Hepatocyte (in vitro differentiated cells): ENCODE data around the gene CNTNAP2. TPM values are rescaled to one million over a fixed set of nuclear protein-coding genes. Genes with fewer than 3 reads are reported as not detected.

Source experiments
- DNase-seq: peaks from one replicate; pipeline ENCODE4 v3.0.0-alpha.2; 2016; ENCODE audit warnings: low spot score
- H2AFZ ChIP-seq: fragments of 200-600 bp; sonication (generic); 2 replicates; pipeline ENCODE4 v1.6.0; 2016; ENCODE audit warnings: antibody characterized with exemption, mild to moderate bottlenecking
- H3K27ac ChIP-seq: fragments of 200-600 bp; sonication (generic); 2 replicates; pipeline ENCODE4 v1.5.1; 2016; ENCODE audit warnings: mild to moderate bottlenecking
- H3K27me3 ChIP-seq: fragments of 200-600 bp; sonication (generic); 2 replicates; pipeline ENCODE4 v1.6.1; 2016
- H3K36me3 ChIP-seq: fragments of 200-600 bp; sonication (generic); replicated peaks from 2 replicates; pipeline ENCODE4 v1.5.1; 2016; ENCODE audit warnings: low read depth; ENCODE audit not compliant: insufficient read depth
- H3K4me1 ChIP-seq: fragments of 200-600 bp; sonication (generic); 2 replicates; pipeline ENCODE4 v1.5.1; 2016; ENCODE audit warnings: mild to moderate bottlenecking, moderate library complexity; ENCODE audit not compliant: insufficient read depth
- H3K4me2 ChIP-seq: fragments of 200-600 bp; sonication (generic); 2 replicates; pipeline ENCODE4 v1.6.0; 2016
- H3K4me3 ChIP-seq: fragments of 200-600 bp; sonication (generic); 2 replicates; pipeline ENCODE4 v1.5.1; 2016; ENCODE audit warnings: mild to moderate bottlenecking
- H3K79me2 ChIP-seq: fragments of 200-600 bp; sonication (generic); 2 replicates; pipeline ENCODE4 v1.6.0; 2017; ENCODE audit warnings: mild to moderate bottlenecking
- H3K9me2 ChIP-seq: fragments of 200-600 bp; sonication (generic); replicated peaks from 2 replicates; pipeline ENCODE4 v1.6.0; 2017; ENCODE audit warnings: mild to moderate bottlenecking; ENCODE audit not compliant: insufficient read depth
- H3K9me3 ChIP-seq: fragments of 200-600 bp; sonication (generic); 2 replicates; pipeline ENCODE4 v1.5.1; 2016; ENCODE audit warnings: low read depth, mild to moderate bottlenecking
- H4K20me1 ChIP-seq: fragments of 200-600 bp; sonication (generic); 2 replicates; pipeline ENCODE4 v1.6.0; 2016; ENCODE audit warnings: mild to moderate bottlenecking; ENCODE audit not compliant: insufficient read depth, poor library complexity, severe bottlenecking
- EZH2 ChIP-seq: fragments of 200-600 bp; sonication (generic); IDR thresholded peaks from 2 replicates; pipeline ENCODE4 v1.6.1; 2016; ENCODE audit warnings: antibody characterized with exemption, mild to moderate bottlenecking, borderline replicate concordance
- EZH2phosphoT487 ChIP-seq: fragments of 200-600 bp; sonication (generic); IDR thresholded peaks from one replicate; pipeline ENCODE4 v1.6.1; 2018; ENCODE audit warnings: antibody characterized with exemption, mild to moderate bottlenecking, low read depth, moderate library complexity; ENCODE audit not compliant: unreplicated experiment, severe bottlenecking
- WGBS: methylation state at CpG from one replicate; pipeline ENCODE4 v1.1.6; 2016; ENCODE audit warnings: low lambda C conversion rate; ENCODE audit errors: missing lambda C conversion rate; 5-methylcytosine and 5-hydroxymethylcytosine counted together
- polyA plus RNA-seq: library from polyadenylated mRNA; unstranded; fragments of >200 nt; fragmentation: Nextera tagmentation; extraction: Ambion mirVana; gene quantifications from 2 replicates; pipeline ENCODE4 v1.2.1, GENCODE V29; 2016
- total RNA-seq: library from RNA; depleted of rRNA; stranded (reverse); fragments of >200 nt; gene quantifications from 2 replicates; pipeline ENCODE4 v1.2.3, GENCODE V29; 2014
- TF ChIP-seq, protein P1 (sequence below): fragments of 200-600 bp; sonication (generic); IDR thresholded peaks from 2 replicates; pipeline ENCODE4 v1.5.1; 2016; ENCODE audit warnings: antibody characterized with exemption, mild to moderate bottlenecking; ENCODE audit not compliant: poor library complexity

Gene CNTNAP2
- total and polyA plus RNA-seq, 2 experiments from 2014 or later = 7.5 to 14.7 TPM

DNA sequence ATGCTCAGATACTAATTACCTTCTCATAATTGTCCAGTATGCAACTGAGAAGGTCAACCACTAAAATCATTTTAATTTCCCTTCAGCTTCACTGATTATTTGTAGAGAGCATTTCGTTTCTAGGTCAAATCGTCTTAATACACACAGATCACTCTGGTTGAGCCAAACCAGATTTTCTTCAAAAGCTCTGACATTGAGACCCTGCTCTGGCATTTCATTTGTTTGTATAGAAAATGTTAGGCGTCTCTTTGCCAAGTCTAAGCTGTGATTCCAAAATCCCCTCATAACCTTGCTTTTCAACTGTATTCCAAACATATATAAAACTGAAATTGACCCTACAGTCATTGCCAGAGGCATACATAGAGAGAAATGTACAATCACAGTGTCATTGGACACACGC is 520.0 kb downstream of the CNTNAP2 start:
- Histone ChIP-seq H3K27ac (no peak overlapping the region), H3K4me2 (peak overlapping the region; percentile 34), H3K36me3 (no peaks in the 10 kb centered on the region), H3K9me2 (no peaks in the 10 kb centered on the region), H3K4me3 (no peak overlapping the region), H3K4me1 (no peaks in the 10 kb centered on the region), H3K9me3 (no peaks in the 10 kb centered on the region), H2AFZ (no peak overlapping the region), H4K20me1 (no peaks in the 10 kb centered on the region), H3K79me2 (no peaks in the 10 kb centered on the region), H3K27me3 (no peaks in the 10 kb centered on the region)
- TF ChIP-seq EZH2 (no peak), EZH2phosphoT487 (no peak)
- TF ChIP-seq, protein P1, sequence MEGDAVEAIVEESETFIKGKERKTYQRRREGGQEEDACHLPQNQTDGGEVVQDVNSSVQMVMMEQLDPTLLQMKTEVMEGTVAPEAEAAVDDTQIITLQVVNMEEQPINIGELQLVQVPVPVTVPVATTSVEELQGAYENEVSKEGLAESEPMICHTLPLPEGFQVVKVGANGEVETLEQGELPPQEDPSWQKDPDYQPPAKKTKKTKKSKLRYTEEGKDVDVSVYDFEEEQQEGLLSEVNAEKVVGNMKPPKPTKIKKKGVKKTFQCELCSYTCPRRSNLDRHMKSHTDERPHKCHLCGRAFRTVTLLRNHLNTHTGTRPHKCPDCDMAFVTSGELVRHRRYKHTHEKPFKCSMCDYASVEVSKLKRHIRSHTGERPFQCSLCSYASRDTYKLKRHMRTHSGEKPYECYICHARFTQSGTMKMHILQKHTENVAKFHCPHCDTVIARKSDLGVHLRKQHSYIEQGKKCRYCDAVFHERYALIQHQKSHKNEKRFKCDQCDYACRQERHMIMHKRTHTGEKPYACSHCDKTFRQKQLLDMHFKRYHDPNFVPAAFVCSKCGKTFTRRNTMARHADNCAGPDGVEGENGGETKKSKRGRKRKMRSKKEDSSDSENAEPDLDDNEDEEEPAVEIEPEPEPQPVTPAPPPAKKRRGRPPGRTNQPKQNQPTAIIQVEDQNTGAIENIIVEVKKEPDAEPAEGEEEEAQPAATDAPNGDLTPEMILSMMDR = no peak
- 55% methylated on average over 4 of the region's 4 CpGs for WGBS
- no peak for DNase-seq

DNA sequence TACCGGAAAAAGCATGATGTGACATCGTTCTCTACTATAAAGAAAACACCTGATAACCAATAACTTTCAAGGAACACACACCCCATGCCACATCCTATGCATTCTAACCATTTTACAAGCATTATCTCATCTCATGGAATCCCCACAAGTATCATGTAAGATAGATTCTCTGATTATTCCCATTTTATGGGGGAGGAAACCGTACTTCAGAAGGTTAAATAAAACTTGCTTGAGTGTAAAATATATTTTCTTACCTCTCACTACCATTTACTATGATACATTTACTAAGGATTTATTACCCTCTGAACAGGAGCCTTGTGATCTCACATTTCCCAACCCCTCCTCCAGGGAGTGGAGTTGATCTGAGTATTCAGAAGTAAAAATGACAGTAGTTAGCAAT is 522.7 kb downstream of the CNTNAP2 start:
- Histone ChIP-seq H3K79me2 (no peaks in the 10 kb centered on the region), H3K4me2 (no peak overlapping the region), H3K9me2 (no peaks in the 10 kb centered on the region), H3K36me3 (no peaks in the 10 kb centered on the region), H3K4me1 (no peaks in the 10 kb centered on the region), H3K4me3 (no peak overlapping the region), H3K27me3 (no peaks in the 10 kb centered on the region), H4K20me1 (no peaks in the 10 kb centered on the region), H2AFZ (no peak overlapping the region), H3K9me3 (no peaks in the 10 kb centered on the region), H3K27ac (no peak overlapping the region)
- TF ChIP-seq EZH2 (no peak), EZH2phosphoT487 (no peak)
- TF ChIP-seq, protein P1 = no peak
- DNase-seq = no peak
- 69% methylated on average over 3 of the region's 3 CpGs for WGBS

DNA sequence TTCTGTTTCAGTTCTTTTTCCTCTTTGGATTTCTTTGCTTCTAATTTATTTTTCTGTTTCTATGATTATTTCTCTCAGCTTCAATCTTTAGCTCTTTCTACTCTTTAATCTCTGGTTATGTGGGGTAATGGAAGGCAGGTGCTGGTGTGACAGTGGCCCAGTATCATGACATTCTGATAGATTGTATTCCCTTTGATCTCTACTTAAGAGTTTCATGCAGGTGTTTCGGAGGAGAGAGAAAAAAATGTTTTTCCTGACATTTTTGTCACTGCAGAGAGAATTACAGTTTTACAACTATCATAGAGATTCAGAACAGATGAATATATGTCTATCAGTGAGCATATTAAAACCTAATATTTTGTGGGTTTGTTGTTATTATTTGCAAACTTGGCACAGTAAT is 524.9 kb downstream of the CNTNAP2 start:
- H3K9me2 ChIP-seq = no peaks in the 10 kb centered on the region
- TF ChIP-seq EZH2 (no peak), EZH2phosphoT487 (no peak)
- TF ChIP-seq, protein P1 = no peak
- H3K27me3 ChIP-seq = no peaks in the 10 kb centered on the region
- H3K9me3 ChIP-seq = no peaks in the 10 kb centered on the region
- H3K4me3 ChIP-seq = no peak overlapping the region
- DNase-seq = no peak
- H3K27ac ChIP-seq = no peak overlapping the region
- no peak overlapping the region for H3K4me2 ChIP-seq
- no peaks in the 10 kb centered on the region for H3K79me2 ChIP-seq
- H3K36me3 ChIP-seq = no peaks in the 10 kb centered on the region
- no peaks in the 10 kb centered on the region for H3K4me1 ChIP-seq
- 91% methylated on average over 1 of the region's 1 CpG for WGBS
- H2AFZ ChIP-seq = no peak overlapping the region
- no peaks in the 10 kb centered on the region for H4K20me1 ChIP-seq
